T47D (cell line): ENCODE results near the gene EYS.

Source experiments
- DNase-seq, 2 experiments: peaks; one replicate each; pipeline versions ENCODE4 v3.0.0 to v3.0.0-alpha.2; 2011 to 2012; ENCODE audit warnings: low read depth in 1 of 2, low spot score in 1 of 2
- JUND ChIP-seq: IDR thresholded peaks from 2 replicates; pipeline ENCODE4 v1.6.1; 2012; ENCODE audit warnings: low read depth
- in situ Hi-C: cut with HindIII; loops from 2 replicates; pipeline ENCODE4 v1.10.0; 2016; ENCODE audit warnings: low sequenced_read_pairs, low pct_unique_long_range_greater_than_20kb

The EYS gene

DNA sequence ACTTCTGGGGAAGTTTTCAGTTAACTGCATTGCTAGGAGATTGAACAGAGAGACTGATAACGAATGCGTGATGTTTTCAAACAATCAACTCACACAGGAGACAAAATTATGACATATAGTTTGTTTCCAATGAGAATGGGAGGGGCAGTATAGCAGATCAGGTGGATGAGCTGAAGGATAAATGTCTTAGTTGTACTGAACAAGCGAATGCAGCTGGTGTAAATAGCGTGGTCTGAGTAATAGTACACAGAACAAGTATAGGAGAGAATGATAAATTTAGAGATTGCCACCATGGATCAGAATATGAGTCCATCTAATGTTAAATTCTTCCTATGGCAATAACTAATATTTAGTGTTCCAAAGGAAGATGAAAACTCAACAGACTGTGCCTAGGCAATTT, 858.6 kb downstream of the EYS start:
- TF ChIP-seq JUND = no peak
- DNase-seq = no peak
- in situ Hi-C loops = no loop called here

DNA sequence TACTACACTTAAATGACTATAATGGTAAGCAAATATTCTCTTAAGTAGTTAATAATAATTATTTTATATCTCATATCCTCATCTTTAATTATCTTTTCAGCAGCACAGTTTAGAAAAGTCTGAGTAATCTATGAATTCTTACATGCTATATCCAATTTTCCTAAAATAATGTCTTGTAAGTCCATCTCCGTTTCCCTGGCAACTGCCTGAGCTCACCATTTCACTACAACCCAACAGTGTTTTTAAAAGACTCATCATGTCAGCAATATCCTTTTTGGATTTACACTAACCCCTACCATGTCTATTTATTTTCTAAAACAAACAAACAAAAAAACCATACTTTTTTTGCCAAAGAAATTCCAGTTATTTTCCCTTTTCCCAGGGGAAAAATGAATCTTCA, 859.6 kb downstream of the EYS start:
- DNase-seq = no peak
- no peak for TF ChIP-seq JUND
- in situ Hi-C loops = no loop called here

DNA sequence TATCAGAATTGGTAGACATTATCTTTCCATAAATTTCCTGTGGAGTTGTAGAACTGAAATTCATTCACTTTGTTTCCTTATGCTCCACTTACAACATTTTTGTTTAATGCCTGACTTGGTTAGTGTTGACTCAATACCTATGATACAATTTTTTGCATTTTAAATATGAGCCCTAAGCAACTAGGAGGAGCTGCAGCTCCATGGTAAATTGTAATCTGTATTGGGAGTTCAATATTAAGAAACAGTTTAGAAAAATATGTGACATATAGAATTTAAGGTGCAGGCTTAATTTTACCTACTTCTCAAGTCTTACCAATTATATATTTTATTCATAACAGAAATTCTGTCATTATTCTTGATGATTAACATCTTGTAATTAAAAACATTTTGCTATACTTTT, 868.3 kb downstream of the EYS start:
- in situ Hi-C loops = no loop called here
- no peak for TF ChIP-seq JUND

GRCh38 chr6:64831680-64832079, 875.3 kb downstream of the EYS start:
- TF ChIP-seq JUND = no peak
- in situ Hi-C loops = no loop called here

More for the DNA sequence above, 868.3 kb downstream of the EYS start:
- DNase-seq = peak in 1 of 2 experiments; percentile 45

GRCh38 chr6:64817525-64817924, 889.5 kb downstream of the EYS start:
- in situ Hi-C loops = no loop called here
- TF ChIP-seq JUND = no peak
- DNase-seq = no peak

More at GRCh38 chr6:64831680-64832079, 875.3 kb downstream of the EYS start:
- no peak for DNase-seq

DNA sequence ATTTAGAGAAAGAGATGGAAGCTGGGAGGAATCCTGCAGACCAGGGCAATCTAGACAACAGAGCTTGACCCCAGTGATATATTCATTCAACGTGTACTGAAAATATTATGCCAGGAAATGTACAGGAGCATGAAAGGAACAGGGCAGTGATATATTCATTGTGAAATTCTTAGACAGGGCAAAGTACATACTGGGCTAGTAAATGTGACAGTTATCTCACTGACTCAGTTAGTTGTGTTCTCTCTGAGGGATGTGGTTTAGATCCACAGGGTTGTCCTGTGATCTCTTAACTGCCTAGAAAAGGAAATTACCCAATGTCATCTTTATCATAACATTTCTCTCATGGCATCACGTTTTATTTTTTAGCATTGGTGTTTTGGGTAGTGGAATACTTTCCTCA, 891.3 kb downstream of the EYS start:
- in situ Hi-C loops = no loop called here
- no peak for TF ChIP-seq JUND
- no peak for DNase-seq

DNA sequence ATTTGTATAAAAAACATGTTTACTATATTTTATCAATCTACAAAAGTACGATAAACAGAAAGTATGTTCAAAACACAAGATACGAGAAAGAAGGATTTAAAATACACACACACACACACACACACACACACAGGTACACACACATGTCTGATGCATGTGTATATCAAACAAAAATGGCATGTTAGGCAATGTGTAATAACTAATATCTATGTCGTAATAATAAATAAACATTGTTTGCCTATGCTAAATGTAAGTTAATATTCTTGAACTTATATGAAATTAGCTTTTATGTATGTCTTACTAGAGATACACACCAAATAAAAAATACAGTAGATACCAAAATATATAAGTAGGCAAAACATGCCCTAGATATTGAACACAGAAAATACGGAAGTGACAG, 894.9 kb downstream of the EYS start:
- no peak for DNase-seq
- TF ChIP-seq JUND = no peak
- in situ Hi-C loops = no loop called here

DNA sequence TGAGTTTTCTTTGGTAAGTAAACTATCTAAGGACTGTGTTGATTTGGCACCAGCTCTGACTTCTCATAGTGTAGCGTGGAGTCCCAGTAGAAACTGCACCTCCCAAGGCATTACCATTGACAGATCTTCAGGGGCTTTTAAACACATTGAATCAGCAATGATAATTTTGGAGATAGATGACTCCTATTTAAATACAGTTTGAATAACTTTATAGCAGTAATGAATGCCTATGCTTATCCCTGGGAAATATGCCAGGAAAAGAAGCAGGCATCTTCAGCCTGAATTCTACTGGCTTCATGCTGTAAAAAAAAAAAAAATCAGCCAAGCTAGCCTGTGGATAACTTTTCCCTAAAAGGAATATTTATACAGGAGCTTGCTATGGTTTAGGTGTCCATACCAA, 895.9 kb downstream of the EYS start:
- TF ChIP-seq JUND = no peak
- in situ Hi-C loops = no loop called here
- DNase-seq = no peak

DNA sequence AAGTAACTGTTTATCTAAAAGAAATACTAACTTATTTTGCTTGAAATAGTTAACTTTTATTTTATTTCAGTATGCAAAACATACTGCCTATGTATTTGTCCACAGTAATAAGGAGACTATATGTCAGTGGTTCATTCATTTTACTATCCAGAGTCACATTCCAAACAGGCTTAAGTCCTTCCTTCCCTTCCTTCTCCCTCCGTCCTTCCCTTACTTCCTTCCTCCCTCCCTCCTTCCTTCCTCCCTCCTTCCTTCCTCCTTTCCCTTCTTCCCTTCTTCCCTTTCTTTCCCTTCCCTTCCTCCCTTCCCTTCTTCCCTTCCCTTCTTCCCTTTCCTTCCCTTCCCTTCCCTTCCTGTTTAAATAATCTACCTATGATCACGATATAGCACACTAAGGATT, 899.2 kb downstream of the EYS start:
- no peak for TF ChIP-seq JUND
- in situ Hi-C loops = no loop called here

GRCh38 chr6:64803470-64804166, 903.4 kb downstream of the EYS start:
- DNase-seq = no peak
- in situ Hi-C loops = no loop called here
- no peak for TF ChIP-seq JUND

More for the DNA sequence above, 899.2 kb downstream of the EYS start:
- no peak for DNase-seq

DNA sequence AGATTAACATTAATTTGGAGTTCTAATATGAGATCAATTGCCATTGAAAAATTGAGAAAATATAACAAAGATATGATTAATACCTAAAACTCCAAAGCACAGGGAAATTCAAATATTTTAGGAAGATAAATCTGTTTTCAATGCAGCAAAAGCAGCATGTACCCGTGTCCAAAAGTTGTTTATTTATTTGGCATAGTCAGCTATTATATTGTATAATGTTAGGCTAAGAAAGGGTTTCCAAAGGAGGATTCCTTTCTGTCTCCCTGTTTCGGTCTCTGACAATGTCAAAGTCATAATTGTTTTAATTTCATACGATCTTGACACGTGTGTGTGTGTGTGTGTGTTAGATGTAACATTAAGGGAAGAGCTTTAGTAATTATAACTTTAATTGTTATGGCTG, 914.5 kb downstream of the EYS start:
- in situ Hi-C loops = no loop called here
- no peak for DNase-seq
- no peak for TF ChIP-seq JUND

DNA sequence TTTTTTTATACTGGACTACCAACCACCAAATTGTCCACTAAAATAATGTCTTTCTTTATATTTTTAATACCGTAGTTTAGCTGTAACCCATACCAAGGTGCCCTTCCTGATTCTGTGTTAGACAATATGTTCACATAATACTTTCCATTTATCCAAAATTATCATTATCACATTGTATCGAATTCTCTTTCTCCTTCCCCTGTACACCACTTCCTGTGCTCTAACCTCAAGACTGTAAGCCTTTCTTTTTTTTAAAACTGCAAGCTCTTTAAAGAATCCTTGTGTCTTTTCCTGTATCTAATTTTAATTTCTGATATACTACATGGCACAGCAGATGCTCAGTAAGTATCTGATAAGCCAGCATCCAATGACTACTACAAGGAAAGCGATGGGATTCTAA, 917.5 kb downstream of the EYS start:
- no peak for DNase-seq
- TF ChIP-seq JUND = no peak
- in situ Hi-C loops = no loop called here

DNA sequence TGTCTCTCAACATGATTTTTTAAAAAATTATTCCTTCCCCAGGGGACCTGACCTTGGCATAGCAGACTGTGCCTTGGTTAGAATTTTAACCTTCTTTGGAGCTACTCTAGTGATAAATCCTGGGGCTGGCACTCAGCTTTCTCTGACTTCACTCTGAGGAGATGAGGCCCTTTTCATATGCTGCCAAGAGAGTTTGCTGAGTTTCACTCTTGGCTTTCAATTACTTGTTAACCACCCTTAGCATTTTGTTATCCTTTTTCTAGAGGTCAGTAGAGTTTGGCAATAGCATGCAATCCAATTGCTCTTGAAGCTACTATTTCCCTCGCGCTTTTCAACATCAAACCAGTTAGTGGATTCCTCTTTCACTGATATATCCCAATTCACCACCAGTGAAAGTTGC, 920.3 kb downstream of the EYS start:
- no peak for TF ChIP-seq JUND
- in situ Hi-C loops = no loop called here
- DNase-seq = no peak

- DNase-seq = no peak
- no peak for TF ChIP-seq JUND
- in situ Hi-C loops = no loop called here
Measured at GRCh38 chr6:64782877-64783276, 924.1 kb downstream of the EYS start.
